GM13977 (cell line): ENCODE data around the gene HSPA6.
"Not testable (repeated sequence)": the region's sequence is repeated elsewhere in the genome, so short reads cannot be mapped to it uniquely, and the experiment has no call there.

Experiments used
- DNase-seq: peaks from one replicate; pipeline ENCODE4 v3.0.0; 2012; ENCODE audit warnings: low spot score
- CTCF ChIP-seq: IDR thresholded peaks from 2 replicates; pipeline ENCODE4 v1.5.1; 2012; ENCODE audit warnings: mild to moderate bottlenecking, control low read depth; ENCODE audit not compliant: insufficient read depth; ENCODE audit errors: extremely low read depth, missing control alignments
- in situ Hi-C: fragments of 300-500 bp; cut with MboI; formaldehyde crosslinking; loops from one replicate; pipeline ENCODE4 v1.12.0; 2022; ENCODE audit warnings: low sequenced_read_pairs, low pct_unique_long_range_greater_than_20kb, mixed read lengths, inconsistent platforms; ENCODE audit not compliant: unreplicated experiment

The HSPA6 gene

GRCh38 chr1:161524742-161525291 lies 477 bp downstream of the HSPA6 start:
- DNase-seq, in situ Hi-C loops: not testable (repeated sequence)

- DNase-seq, in situ Hi-C loops: not testable (repeated sequence)
These were observed 981 bp downstream of the HSPA6 start for GRCh38 chr1:161525321-161525720.

- in situ Hi-C loops, DNase-seq: not testable (repeated sequence)
These were observed 1.6 kb downstream of the HSPA6 start for GRCh38 chr1:161525918-161526317.

- DNase-seq, in situ Hi-C loops: not testable (repeated sequence)
These were observed 4.2 kb downstream of the HSPA6 start for GRCh38 chr1:161528550-161528949.

GRCh38 chr1:161529463-161530104 lies 5.2 kb downstream of the HSPA6 start:
- DNase-seq, in situ Hi-C loops: not testable (repeated sequence)

GRCh38 chr1:161530158-161530557 lies 5.8 kb downstream of the HSPA6 start:
- in situ Hi-C loops: not testable (repeated sequence)
- DNase-seq: peak; percentile 34

- in situ Hi-C loops: not testable (repeated sequence)
- DNase-seq: peak; percentile 74
These were observed 6.6 kb downstream of the HSPA6 start for GRCh38 chr1:161530671-161531641.

GRCh38 chr1:161531986-161532643 lies 7.8 kb downstream of the HSPA6 start:
- DNase-seq: no peak
- in situ Hi-C loops: no loop called here
- TF ChIP-seq CTCF: no peak

- DNase-seq, in situ Hi-C loops: not testable (repeated sequence)
These were observed 8.6 kb downstream of the HSPA6 start for GRCh38 chr1:161532644-161533567.

- DNase-seq, in situ Hi-C loops: not testable (repeated sequence)
These were observed 12.8 kb downstream of the HSPA6 start for GRCh38 chr1:161537068-161537669.

- in situ Hi-C loops, DNase-seq: not testable (repeated sequence)
These were observed 14.7 kb downstream of the HSPA6 start for GRCh38 chr1:161538925-161539479.
